HEK293T (cell line): ENCODE measurements around the gene SLC6A6.

ENCODE experiments used
- CTCF ChIA-PET: fragments of 350-600 bp; formaldehyde crosslinking; extraction: SDS; loops from one replicate; lab custom pipeline; 2021; ENCODE audit warnings: antibody characterized with exemption, inconsistent platforms; lab: Yijun Ruan, JAX
- POLR2A ChIA-PET: fragments of 350-600 bp; formaldehyde crosslinking; extraction: SDS; loops from one replicate; lab custom pipeline; 2020; ENCODE audit warnings: antibody characterized with exemption, inconsistent platforms; lab: Yijun Ruan, JAX
- DNase-seq: peaks from one replicate; pipeline ENCODE4 v3.0.0; 2012; ENCODE audit warnings: mixed read lengths; ENCODE audit errors: extremely low spot score
- ARNT ChIP-seq: fragments of 450-650 bp; IDR thresholded peaks from 2 replicates; pipeline ENCODE4 v1.6.1; 2017; ENCODE audit warnings: mild to moderate bottlenecking
- BHLHE40 ChIP-seq: fragments of 450-650 bp; IDR thresholded peaks from 2 replicates; pipeline ENCODE4 v1.6.1; 2016; ENCODE audit warnings: mild to moderate bottlenecking, moderate library complexity, borderline replicate concordance
- CTBP1 ChIP-seq: fragments of 450-650 bp; IDR thresholded peaks from 2 replicates; pipeline ENCODE4 v1.6.1; 2016; ENCODE audit warnings: borderline replicate concordance
- ELF4 ChIP-seq: fragments of 450-650 bp; IDR thresholded peaks from 2 replicates; pipeline ENCODE4 v1.6.1; 2017; ENCODE audit warnings: antibody characterized with exemption
- FOXA1 ChIP-seq: fragments of 450-650 bp; IDR thresholded peaks from 2 replicates; pipeline ENCODE4 v1.6.1; 2016; ENCODE audit warnings: mild to moderate bottlenecking
- FOXK2 ChIP-seq: fragments of 450-650 bp; IDR thresholded peaks from 2 replicates; pipeline ENCODE4 v1.6.1; 2016; ENCODE audit warnings: mild to moderate bottlenecking
- FOXM1 ChIP-seq: fragments of 450-650 bp; IDR thresholded peaks from 2 replicates; pipeline ENCODE4 v1.6.1; 2017; ENCODE audit warnings: mild to moderate bottlenecking, borderline replicate concordance
- HDGF ChIP-seq: fragments of 450-650 bp; IDR thresholded peaks from 2 replicates; pipeline ENCODE4 v1.6.1; 2017; ENCODE audit warnings: antibody characterized with exemption, borderline replicate concordance
- L3MBTL2 ChIP-seq: fragments of 450-650 bp; conservative IDR thresholded peaks from 2 replicates; pipeline ENCODE4 v1.6.1; 2016; ENCODE audit warnings: mild to moderate bottlenecking
- LEF1 ChIP-seq: fragments of 450-650 bp; IDR thresholded peaks from 2 replicates; pipeline ENCODE4 v1.6.1; 2017; ENCODE audit warnings: mild to moderate bottlenecking, borderline replicate concordance
- NFRKB ChIP-seq: fragments of 450-650 bp; IDR thresholded peaks from 2 replicates; pipeline ENCODE4 v1.6.1; 2016; ENCODE audit warnings: mild to moderate bottlenecking, moderate library complexity
- SP1 ChIP-seq: fragments of 450-650 bp; IDR thresholded peaks from 2 replicates; pipeline ENCODE4 v1.6.1; 2017
- SUZ12 ChIP-seq: fragments of 450-650 bp; IDR thresholded peaks from 2 replicates; pipeline ENCODE4 v1.6.1; 2016; ENCODE audit warnings: mild to moderate bottlenecking
- TARDBP ChIP-seq: fragments of 450-650 bp; IDR thresholded peaks from 2 replicates; pipeline ENCODE4 v1.6.1; 2016
- ZNF384 ChIP-seq: fragments of 450-650 bp; IDR thresholded peaks from 2 replicates; pipeline ENCODE4 v1.6.1; 2016
- TF ChIP-seq, protein P1 (sequence below): fragments of 450-650 bp; IDR thresholded peaks from 2 replicates; pipeline ENCODE4 v1.6.1; 2016

The SLC6A6 gene

DNA sequence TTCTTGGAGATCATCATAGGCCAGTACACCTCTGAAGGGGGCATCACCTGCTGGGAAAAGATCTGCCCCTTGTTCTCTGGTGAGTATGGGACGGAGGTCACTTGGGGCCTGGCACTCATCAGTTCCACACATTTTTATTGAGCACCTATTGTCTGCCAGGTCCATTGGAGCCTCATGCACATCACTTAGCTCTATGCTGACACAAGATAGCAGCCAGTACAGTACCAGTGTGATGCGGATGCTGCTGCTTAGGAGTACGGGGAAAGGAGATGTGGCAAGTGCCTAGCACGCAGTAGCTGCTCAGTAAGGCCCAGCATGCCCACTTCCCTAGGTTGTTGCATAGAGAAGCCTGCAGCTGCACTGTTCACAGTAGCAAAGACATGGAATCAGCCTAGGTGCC lies 43.4 kb downstream of the SLC6A6 start:
- DNase-seq = no peak
- ChIA-PET CTCF (no interaction called here), POLR2A (no interaction called here)
- TF ChIP-seq ARNT (no peak), NFRKB (no peak), LEF1 (no peak), HDGF (no peak), TARDBP (no peak)
- TF ChIP-seq, protein P1, sequence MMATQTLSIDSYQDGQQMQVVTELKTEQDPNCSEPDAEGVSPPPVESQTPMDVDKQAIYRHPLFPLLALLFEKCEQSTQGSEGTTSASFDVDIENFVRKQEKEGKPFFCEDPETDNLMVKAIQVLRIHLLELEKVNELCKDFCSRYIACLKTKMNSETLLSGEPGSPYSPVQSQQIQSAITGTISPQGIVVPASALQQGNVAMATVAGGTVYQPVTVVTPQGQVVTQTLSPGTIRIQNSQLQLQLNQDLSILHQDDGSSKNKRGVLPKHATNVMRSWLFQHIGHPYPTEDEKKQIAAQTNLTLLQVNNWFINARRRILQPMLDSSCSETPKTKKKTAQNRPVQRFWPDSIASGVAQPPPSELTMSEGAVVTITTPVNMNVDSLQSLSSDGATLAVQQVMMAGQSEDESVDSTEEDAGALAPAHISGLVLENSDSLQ = no peak

DNA sequence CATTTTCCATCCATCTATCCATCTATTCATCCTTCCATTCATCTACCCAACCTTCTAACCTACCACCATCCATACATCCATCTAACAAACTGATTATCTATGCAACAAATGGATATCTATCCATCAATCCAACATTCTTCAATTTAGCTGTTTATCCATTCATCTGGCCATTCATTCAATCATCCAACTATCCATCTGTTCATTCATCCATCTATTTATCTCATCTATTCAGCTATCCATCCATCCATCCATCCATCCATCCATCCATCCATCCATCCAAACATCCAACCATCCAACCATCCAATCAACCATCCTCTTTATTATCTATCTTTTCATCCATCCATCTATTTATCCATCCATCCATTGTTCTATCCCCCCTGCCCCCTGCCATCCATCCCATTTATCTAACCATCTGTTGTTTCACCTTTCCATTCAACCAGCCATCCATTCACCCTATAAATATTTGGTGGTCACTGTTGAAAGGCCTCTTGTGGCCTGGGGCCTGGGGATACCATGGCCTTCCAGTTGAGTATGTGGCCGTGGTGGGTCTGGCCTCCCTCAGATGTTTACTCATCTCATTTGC lies 44.7 kb downstream of the SLC6A6 start:
- DNase-seq = no peak
- no peak for TF ChIP-seq SUZ12
- TF ChIP-seq BHLHE40 = no peak
- TF ChIP-seq ZNF384 = no peak
- no peak for TF ChIP-seq FOXK2
- TF ChIP-seq LEF1 = no peak
- TF ChIP-seq FOXM1 = no peak
- TF ChIP-seq SP1 = no peak
- TF ChIP-seq L3MBTL2 = no peak
- TF ChIP-seq ELF4 = no peak
- TF ChIP-seq ARNT = no peak
- TF ChIP-seq NFRKB = no peak
- no peak for TF ChIP-seq FOXA1
- POLR2A ChIA-PET = no interaction called here
- CTCF ChIA-PET = no interaction called here

DNA sequence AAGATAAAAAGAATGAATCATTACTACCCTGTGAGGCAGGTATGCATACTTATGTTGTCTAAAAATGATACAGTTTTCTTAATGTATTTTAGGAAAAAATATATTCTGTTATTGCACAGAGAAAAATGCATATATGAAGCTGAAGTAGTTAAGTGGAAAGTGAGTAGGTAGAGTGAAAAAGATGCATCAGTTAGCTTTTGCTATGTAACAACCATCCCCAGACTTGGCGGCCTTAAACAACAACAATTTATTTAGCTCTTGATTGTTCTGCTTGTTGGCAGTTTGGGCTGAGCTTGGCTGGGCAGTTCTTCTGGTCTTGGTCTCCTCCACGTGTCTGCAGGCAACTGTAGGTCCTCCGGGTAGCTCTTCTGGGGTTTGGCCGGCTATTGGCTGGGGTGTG lies 45.7 kb downstream of the SLC6A6 start:
- POLR2A ChIA-PET = no interaction called here
- CTCF ChIA-PET = no interaction called here
- TF ChIP-seq SUZ12 (no peak), FOXM1 (no peak), TARDBP (no peak), NFRKB (no peak), ZNF384 (no peak), LEF1 (no peak), ARNT (no peak), ELF4 (no peak), SP1 (no peak), CTBP1 (no peak), BHLHE40 (no peak), FOXK2 (no peak), HDGF (no peak), FOXA1 (no peak), L3MBTL2 (no peak)
- TF ChIP-seq, protein P1 = no peak
- DNase-seq = no peak

DNA sequence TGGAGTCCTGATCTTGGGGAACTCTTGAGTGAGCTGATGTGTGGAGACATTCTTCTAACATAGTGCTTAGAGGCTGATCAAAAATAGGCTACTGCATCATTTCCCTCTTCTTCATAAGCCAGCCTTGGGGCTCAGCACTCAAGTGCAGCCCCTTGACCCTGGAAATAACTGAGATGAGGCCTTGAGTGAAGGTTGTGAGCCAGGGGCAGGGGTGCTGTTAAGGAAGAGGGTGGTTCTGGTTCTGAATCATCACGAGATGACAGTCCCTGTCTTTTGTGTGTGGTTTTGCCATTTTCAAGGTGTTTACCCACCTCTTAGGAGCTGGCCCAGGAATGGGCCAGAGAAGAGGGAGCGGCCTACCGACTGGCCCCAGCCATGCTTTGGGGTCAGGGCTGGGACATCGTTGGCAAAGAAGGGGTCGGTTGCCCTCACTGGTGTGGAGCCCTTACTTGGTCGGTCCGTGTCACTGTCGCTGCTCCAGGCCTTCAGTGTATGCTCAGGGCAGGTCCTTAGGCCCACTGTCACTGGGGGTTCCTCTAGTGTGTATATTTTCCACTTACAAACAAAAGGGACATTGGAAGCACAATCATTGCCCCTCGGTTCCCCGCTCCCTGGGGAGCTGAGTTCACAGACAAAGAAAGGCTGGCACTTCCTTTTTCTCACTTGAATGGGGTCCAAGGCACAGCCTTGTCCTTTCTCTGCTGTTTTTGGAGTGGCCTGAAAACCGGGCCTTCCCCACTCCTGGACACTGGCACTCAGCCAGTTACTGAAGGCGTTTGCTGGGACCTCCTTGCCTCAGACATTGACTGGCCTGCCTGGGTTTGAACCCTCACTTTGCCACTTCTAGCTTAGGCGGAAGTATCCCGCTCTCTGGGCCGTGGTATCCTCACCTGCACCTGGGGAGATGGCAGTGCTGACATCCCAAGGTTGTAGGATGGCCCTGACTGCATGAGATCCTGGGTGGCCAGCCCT lies 46.6 kb downstream of the SLC6A6 start:
- DNase-seq = no peak
- no peak for TF ChIP-seq FOXA1
- no peak for TF ChIP-seq ZNF384
- TF ChIP-seq NFRKB = no peak
- TF ChIP-seq L3MBTL2 = no peak
- ChIA-PET CTCF (interaction anchor here (0.5 kb wide), 1 partner anchor 969 kb away, joined by 3 read pairs; the partner anchor contains the start of gene HDAC11), POLR2A (no interaction called here)

DNA sequence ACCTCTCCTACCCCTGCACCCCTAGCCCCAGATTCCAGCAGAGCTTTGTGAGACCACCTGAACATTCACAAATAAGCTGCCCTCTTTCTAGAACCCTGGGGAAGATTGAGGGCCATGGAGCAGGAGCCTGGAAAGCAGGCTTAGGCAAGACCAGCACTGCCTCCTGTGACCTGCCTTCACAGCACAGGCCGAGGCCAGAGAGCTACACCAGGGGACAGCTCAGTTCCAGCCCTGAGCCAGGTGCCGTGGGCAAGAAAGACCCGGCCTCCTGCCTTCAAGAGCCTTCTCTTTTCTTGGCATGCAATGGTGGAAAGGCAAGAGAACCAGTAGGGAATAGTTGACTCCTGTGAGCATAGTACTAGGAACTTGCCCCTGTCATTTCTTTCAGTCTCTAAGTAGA lies 48.1 kb downstream of the SLC6A6 start:
- DNase-seq = no peak
- no peak for TF ChIP-seq FOXA1
- no peak for TF ChIP-seq L3MBTL2
- TF ChIP-seq SP1 = no peak
- no peak for TF ChIP-seq CTBP1
- no peak for TF ChIP-seq NFRKB
- no peak for TF ChIP-seq ARNT
- no peak for TF ChIP-seq HDGF
- TF ChIP-seq TARDBP = no peak
- TF ChIP-seq ELF4 = no peak
- TF ChIP-seq FOXM1 = no peak
- TF ChIP-seq, protein P1 = no peak
- TF ChIP-seq ZNF384 = no peak
- TF ChIP-seq FOXK2 = no peak
- TF ChIP-seq LEF1 = no peak
- no peak for TF ChIP-seq BHLHE40
- no peak for TF ChIP-seq SUZ12
- ChIA-PET POLR2A (interaction anchor here (0.6 to 1.0 kb wide), 2 partner anchors 12 to 48 kb away, joined by 3 read pairs; partner anchors contain the start of gene SLC6A6), CTCF (no interaction called here)

DNA sequence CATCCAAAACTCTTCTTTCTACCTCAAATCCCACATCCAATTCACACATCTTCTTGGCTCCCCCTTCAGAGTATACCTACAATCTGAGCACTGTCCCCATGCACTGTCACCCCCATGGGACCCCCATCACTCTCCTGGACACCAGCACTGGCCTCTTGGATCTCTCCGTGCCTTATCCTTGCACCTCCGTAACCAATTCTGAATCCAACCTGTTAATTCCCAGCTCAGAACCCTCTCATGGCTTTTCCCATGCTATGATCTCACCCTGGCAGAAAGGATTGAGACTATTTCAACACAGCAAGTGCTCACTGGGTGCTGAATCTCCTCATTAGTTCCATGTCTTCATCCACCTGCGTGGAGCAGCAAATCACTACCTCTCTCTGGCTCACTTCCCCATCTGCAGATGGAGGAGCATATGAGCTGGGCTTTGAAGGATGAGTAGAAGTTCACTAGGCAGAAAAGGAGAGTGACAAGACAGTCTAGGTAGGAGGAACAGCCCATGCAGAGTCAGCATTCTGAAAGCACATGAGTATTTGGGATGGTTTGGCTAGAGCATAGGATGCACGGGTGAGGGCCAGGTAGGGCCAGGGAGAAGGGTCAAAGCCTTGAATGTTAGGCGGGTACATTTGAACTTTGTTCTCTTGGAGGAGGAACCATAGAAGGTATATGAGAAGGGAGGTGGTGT lies 48.7 kb downstream of the SLC6A6 start:
- ChIA-PET POLR2A (interaction anchor here (0.6 to 1.9 kb wide), 3 partner anchors 12 to 272 kb away, joined by 3 to 7 read pairs (median 3); partner anchors contain the start of genes LSM3, SLC6A6 and XPC), CTCF (no interaction called here)
- TF ChIP-seq SUZ12 (no peak), ELF4 (no peak), LEF1 (no peak), BHLHE40 (no peak), SP1 (no peak), NFRKB (no peak), TARDBP (no peak), CTBP1 (no peak), FOXA1 (no peak), ZNF384 (no peak), HDGF (no peak), ARNT (no peak)
- TF ChIP-seq, protein P1 = no peak
- no peak for DNase-seq
